ENCODE measurements around the gene PTPN6.
"Not testable (repeated sequence)": the region's sequence is repeated elsewhere in the genome, so short reads cannot be mapped to it uniquely, and the experiment has no call there.

The PTPN6 gene

DNA sequence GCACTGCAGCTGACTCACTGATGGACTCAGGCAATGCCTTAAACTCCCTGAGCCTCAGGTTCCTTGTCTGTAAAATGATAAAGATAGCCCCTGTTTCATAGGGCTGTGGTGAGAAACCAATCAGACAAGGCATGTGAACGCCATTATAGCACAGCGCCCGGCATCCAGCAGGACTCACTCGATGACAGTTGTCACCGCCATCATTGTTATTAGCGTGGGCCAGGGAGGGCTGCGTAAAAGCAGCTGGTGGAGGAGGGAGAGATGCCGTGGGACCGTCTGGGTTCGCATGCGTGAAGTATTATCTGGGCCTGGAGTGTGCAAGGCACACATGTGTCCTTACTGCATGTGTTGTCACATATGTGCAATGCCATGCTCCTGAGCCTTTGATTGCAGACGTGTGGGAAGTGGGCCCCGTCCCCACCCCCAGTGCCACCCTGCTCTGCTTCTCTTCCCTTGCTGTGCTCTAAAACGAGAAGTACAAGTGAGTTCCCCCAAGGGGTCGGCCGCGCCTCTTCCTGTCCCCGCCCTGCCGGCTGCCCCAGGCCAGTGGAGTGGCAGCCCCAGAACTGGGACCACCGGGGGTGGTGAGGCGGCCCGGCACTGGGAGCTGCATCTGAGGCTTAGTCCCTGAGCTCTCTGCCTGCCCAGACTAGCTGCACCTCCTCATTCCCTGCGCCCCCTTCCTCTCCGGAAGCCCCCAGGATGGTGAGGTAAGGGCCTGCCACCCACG, at the start of gene PTPN6:
Gene PTPN6, plus strand, starts transcription at position 546 of the 730 bp plus-strand sequence. Its CDS starts 157 bp downstream, at position 703.
- DNase-seq = no peak

- DNase-seq = no peak
Observed at GRCh38 chr12:6902448-6902847, 48.7 kb upstream of the PTPN6 start.

DNA sequence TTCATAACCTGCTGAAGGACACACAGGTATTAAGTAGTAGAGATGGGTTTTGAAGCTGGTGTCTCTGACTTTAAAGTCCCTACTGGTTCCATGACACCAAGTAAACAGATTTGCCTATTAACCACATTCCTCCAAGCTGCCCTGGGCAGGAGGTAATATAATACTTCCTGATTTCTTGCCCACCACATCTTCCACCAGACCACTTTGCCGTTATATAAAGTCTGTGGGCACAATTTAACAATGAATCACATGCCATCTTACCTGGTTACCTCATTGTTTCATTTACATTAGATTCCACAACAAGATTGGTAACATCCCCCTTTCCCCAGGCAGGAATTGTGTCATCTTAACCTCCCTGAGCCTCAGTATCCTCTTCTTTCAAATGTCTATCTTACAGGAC, 47.4 kb upstream of the PTPN6 start:
- DNase-seq = no peak

DNA sequence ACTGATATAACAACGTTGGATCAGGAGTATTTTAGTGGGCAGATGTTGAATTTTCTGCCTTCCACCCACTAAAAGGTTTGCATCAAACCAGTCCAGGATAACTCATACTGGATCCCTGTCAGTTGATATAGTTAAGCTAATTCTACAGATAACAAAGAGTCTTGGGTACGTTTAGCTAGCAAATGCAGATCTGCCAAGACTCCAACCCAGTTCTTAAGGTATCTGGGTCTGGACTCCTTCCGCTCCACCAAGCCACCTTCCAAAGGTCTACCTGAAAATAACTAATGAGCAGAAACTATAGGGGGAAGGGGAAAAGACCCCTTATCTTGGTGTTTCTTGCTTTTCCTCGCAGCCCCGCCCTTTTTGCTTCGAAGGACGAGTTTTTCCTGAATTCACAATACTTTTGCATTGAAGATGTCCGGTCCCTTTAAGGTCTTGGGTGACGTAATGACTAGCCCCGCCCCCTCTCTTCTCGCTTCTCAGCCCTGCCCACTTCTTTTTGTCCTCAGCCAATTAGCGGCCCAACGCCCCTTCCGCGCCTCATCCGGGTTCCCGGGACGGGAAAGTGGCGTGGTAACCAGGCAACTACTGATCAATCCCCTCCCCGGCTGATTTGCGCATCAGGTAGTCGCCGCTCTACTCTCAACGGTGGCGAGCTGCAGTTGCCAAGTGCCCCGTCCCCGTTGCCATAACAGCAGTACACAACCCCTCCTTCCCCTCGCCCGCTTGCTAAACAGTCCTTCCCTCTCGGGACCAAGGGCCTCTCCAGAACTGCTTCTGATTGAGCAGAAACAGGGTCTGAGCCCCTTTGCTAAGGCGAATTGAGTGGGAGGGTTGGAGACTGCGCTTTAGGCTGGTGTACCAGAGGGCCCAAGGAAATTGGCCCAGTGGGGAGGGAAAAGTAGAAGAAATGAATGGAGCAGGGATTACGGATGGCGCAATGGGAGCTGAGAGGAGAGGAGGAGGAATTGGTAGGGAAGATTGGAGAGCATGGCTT, 46.6 kb upstream of the PTPN6 start, which contains the start of gene LRRC23:
Gene LRRC23, plus strand, starts transcription at position 543 of the 997 bp plus-strand sequence. CDS start 812 bp downstream, outside the sequence.
- DNase-seq = peak; percentile 93

- no peak for DNase-seq
Observed at GRCh38 chr12:6905414-6906040, 45.6 kb upstream of the PTPN6 start.

GRCh38 chr12:6908141-6908540, 43.0 kb upstream of the PTPN6 start:
- DNase-seq = not testable (repeated sequence)

DNA sequence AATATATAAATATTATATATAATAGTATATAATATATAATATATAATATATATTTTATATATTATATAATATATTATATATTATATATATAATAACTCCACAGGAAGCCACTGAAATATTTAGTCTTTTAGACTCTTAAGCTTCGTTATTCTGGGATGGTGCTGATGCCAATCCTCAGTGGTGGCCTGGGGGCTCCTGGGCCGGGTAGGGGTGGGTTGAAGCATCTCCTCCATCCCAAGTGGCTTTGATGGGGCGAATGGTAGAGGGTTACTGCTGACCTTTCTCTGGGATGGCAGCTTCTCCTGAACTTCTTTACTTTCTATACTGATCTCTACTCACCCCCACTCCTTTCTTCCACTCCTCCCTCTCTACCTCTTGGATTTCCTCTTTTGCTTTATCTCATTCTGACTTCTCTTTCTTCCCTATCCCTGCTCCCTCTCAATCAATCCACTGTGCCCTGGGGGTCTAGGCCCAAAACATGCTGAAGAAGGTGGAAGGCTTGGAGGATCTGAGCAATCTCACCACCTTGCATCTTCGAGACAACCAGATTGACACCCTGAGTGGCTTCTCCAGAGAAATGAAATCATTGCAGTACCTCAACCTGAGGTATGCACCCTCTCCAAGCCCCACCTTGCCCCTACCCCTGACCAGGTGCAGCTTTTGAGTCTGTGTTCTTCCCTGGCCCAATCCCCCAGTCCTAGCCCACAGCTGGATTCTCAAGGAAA, 41.6 kb upstream of the PTPN6 start:
- no peak for DNase-seq

GRCh38 chr12:6912164-6912935, 38.8 kb upstream of the PTPN6 start:
- DNase-seq = no peak

DNA sequence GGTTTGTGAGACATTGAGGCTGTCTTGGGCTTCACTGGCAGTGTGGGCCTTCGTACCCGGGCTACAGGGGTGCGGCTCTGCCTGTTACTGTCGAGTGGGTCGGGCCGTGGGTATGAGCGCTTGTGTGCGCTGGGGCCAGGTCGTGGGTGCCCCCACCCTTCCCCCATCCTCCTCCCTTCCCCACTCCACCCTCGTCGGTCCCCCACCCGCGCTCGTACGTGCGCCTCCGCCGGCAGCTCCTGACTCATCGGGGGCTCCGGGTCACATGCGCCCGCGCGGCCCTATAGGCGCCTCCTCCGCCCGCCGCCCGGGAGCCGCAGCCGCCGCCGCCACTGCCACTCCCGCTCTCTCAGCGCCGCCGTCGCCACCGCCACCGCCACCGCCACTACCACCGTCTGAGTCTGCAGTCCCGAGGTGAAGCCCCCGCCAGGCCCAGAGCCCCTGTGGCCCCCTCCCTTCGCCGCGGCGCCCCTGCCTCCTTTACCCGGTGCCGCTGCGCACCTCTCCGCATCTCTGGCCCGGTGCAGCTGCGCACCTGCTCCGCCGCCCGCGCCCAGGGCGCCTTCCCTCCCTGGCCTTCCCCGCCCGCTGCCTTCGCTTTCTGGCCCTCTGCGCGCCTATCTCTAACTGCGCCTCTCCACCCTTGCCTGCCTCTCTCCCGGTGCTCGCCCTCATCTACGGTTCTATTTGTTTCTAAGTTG, 36.8 kb upstream of the PTPN6 start, which contains the start of gene ENO2:
Gene ENO2, plus strand, starts transcription at position 335 of the 701 bp plus-strand sequence. CDS start 1,253 bp downstream, outside the sequence.
- DNase-seq = no peak

- DNase-seq = no peak
Observed at GRCh38 chr12:6914947-6915788, 36.0 kb upstream of the PTPN6 start.

DNA sequence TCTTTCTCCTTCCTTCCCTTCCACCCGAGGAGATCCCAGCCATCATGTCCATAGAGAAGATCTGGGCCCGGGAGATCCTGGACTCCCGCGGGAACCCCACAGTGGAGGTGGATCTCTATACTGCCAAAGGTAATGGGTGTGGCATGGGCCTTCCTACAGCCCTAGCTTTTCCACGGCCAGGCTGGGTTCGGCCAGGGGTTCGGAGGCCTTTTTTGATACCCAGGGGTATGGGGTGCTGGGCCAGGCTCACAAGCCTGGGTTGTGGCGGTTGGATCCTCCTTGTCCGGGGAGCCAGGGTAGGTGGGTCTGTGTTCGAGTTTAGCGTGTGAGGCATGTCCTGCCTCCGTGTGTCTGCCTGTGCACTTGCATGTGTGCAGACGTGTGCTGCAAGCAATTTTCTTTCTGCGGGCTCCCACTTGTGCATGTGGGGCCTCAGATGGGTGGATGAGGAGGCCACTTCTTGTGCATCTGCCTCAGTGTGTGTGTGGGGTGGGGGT, 35.3 kb upstream of the PTPN6 start:
- no peak for DNase-seq

- no peak for DNase-seq
Observed at GRCh38 chr12:6916426-6917200, 34.5 kb upstream of the PTPN6 start.

DNA sequence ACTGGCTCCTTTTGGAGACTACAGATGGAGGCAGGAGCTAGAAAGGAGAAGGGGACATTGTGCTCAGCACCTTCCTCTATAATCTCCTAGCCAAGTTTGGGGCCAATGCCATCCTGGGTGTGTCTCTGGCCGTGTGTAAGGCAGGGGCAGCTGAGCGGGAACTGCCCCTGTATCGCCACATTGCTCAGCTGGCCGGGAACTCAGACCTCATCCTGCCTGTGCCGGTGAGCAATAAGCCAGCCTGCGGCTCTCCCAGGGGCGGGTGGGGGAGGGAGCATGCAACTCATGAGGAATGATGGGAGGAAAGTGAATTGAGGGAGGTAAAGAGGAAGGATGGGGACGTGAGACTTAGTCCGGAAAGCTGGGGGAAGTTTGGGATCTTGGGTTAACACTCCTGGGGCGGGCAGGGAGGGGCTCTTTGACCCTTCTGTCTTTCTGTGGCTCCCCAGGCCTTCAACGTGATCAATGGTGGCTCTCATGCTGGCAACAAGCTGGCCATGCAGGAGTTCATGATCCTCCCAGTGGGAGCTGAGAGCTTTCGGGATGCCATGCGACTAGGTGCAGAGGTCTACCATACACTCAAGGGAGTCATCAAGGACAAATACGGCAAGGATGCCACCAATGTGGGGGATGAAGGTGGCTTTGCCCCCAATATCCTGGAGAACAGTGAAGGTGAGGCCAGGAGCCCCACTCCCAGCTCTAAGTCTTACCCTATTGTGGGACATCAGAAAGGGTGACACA, 33.5 kb upstream of the PTPN6 start:
- DNase-seq = no peak

DNA sequence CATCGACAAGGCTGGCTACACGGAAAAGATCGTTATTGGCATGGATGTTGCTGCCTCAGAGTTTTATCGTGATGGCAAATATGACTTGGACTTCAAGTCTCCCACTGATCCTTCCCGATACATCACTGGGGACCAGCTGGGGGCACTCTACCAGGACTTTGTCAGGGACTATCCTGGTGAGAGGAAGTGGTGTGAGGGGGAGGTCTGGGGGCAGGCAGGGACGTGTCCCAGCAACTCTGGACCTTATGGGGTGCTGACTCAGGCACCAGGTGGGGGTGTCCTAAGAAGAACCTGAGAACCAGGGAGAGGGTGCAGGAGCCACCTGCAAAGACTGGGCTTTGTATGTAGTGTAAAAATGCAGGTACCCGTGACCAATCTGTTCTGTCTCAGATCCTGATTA, 31.6 kb upstream of the PTPN6 start:
- no peak for DNase-seq

DNA sequence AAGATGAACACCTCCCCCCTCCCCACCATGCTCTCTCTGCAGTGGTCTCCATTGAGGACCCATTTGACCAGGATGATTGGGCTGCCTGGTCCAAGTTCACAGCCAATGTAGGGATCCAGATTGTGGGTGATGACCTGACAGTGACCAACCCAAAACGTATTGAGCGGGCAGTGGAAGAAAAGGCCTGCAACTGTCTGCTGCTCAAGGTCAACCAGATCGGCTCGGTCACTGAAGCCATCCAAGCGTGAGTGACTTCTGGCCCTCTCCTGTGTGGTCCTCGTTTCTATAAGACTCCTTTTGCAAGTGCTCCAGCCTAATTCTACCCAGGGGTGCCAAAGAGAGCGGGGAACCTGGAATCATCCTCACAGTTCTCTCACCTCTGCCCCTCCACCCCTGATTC, 29.6 kb upstream of the PTPN6 start:
- DNase-seq = no peak

- no peak for DNase-seq
Observed at GRCh38 chr12:6921996-6922946, 28.9 kb upstream of the PTPN6 start.

All from NCI-H2107 (cell line).